Lower lobe of right lung (tissue), 2 donors: ENCODE measurements around the gene GATAD2B. TPM values are rescaled to one million over a fixed set of nuclear protein-coding genes. Genes with fewer than 3 reads are reported as not detected.

Experiments used
- ATAC-seq, 2 donors: fragments of 200-7000 bp; cut with Tn5 transposase; one replicate each; pipeline ENCODE4 v1.9.1; 2020 to 2022; ENCODE audit warnings: mild to moderate bottlenecking in 2 of 2, moderate library complexity in 2 of 2
- DNase-seq: peaks from one replicate; pipeline ENCODE4 v3.0.0-alpha.2; 2020
- H3K27ac ChIP-seq: fragments of 200-600 bp; one replicate; pipeline ENCODE4 v1.8.0; 2022
- H3K27me3 ChIP-seq: fragments of 200-600 bp; one replicate; pipeline ENCODE4 v1.8.0; 2022; ENCODE audit warnings: low read depth
- H3K36me3 ChIP-seq: fragments of 200-600 bp; one replicate; pipeline ENCODE4 v1.8.0; 2022; ENCODE audit warnings: mild to moderate bottlenecking
- H3K4me1 ChIP-seq: fragments of 200-600 bp; one replicate; pipeline ENCODE4 v1.8.0; 2022
- H3K4me3 ChIP-seq: fragments of 200-600 bp; one replicate; pipeline ENCODE4 v1.8.0; 2022; ENCODE audit warnings: mild to moderate bottlenecking
- H3K9me3 ChIP-seq: fragments of 200-600 bp; one replicate; pipeline ENCODE4 v1.8.0; 2022
- CTCF ChIP-seq: fragments of 200-600 bp; IDR thresholded peaks from one replicate; pipeline ENCODE4 v1.8.0; 2022; ENCODE audit warnings: antibody characterized with exemption, mild to moderate bottlenecking
- intact Hi-C: fragments of 100-400 bp; cut with DNase I; formaldehyde crosslinking; loops from one replicate; pipeline ENCODE4 v1.11.0; 2022
- total RNA-seq: library from RNA; stranded (reverse); fragmentation: NEBNext Ultra II Directional; extraction: Animal tissue kit (Norgen Biotek cat#: 25700); gene quantifications from one replicate; pipeline ENCODE4 v1.2.1, GENCODE V29; 2021
- donor health status: DM: no; HTN: yes; CAD: no; lungs with severe emphysema.

The GATAD2B gene
- total RNA-seq, 1 donor from 2014 or later, result 50.2 TPM

- Histone ChIP-seq H3K27ac (no peak overlapping the region), H3K4me1 (peaks cover 22% of the 10 kb centered on the region), H3K4me3 (no peak overlapping the region), H3K36me3 (peaks cover 77% of the 10 kb centered on the region), H3K27me3 (no peaks in the 10 kb centered on the region), H3K9me3 (no peaks in the 10 kb centered on the region)
- no peak for TF ChIP-seq CTCF
- DNase-seq (no peak), ATAC-seq (no peak)
- intact Hi-C loops, result no loop called here
Measured at GRCh38 chr1:153951183-153951582, 28.4 kb upstream of the GATAD2B start.

DNA sequence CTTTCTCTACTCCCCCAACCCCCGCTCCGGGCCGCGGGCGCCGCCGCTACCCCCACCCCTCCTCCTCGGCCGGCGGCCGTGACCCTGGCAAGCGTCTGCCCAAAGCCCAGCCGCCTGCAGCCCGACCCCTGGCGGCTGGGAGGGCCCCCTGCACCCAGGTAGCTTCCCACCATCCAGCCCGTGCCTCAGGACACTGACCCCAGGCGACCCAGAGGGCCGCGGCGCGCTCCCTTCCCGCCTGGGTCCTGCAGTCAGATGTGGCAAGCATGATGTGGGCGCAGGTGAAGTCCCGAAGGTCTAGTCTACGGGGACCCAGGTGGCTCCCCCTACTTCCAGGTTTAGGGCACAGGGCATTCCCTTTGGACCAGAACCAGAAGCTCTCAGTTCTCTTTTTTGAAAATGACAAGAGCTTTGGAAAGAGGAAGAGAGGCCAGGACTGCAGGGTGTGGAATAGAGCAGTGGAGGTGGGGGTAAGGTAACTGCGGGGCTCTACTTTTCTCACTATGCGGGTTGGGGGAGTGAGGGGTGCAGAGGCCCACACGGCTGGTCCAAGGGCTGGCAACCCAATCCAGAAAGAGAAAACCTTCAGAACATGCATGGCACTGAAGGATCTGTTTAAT is 24.0 kb upstream of the GATAD2B start, which contains the start of gene DENND4B:
Gene DENND4B, minus strand, starts transcription at position 97 of the 620 bp plus-strand sequence. CDS start 2,344 bp downstream, outside the sequence.
- Histone ChIP-seq H3K27ac (peak within 1 kb of the TSS; percentile 93), H3K27me3 (no peaks in the 10 kb centered on the region), H3K4me1 (peaks cover 34% of the 10 kb centered on the region), H3K9me3 (no peaks in the 10 kb centered on the region), H3K36me3 (peaks cover 66% of the 10 kb centered on the region), H3K4me3 (peak within 1 kb of the TSS; percentile 88)
- intact Hi-C loops, result no loop called here
- peak; percentile 89 to 90 for ATAC-seq
- peak; percentile 89 for DNase-seq
- TF ChIP-seq CTCF, result peak; percentile 92

- Histone ChIP-seq H3K4me3 (peak overlapping the region; percentile 88), H3K36me3 (peaks cover 66% of the 10 kb centered on the region), H3K27me3 (no peaks in the 10 kb centered on the region), H3K4me1 (peaks cover 34% of the 10 kb centered on the region), H3K9me3 (no peaks in the 10 kb centered on the region), H3K27ac (peak overlapping the region; percentile 93)
- TF ChIP-seq CTCF, result no peak
- intact Hi-C loops, result no loop called here
- DNase-seq (peak; percentile 95), ATAC-seq (peak; percentile 89 to 92)
Measured at GRCh38 chr1:153945795-153946621, 23.2 kb upstream of the GATAD2B start.

- TF ChIP-seq CTCF, result no peak
- DNase-seq, result peak; percentile 83
- intact Hi-C loops, result no loop called here
- H3K4me1 ChIP-seq, result peaks cover 34% of the 10 kb centered on the region
- H3K36me3 ChIP-seq, result peaks cover 66% of the 10 kb centered on the region
- no peaks in the 10 kb centered on the region for H3K9me3 ChIP-seq
- peak; percentile 64 to 71 for ATAC-seq
- peak overlapping the region; percentile 93 for H3K27ac ChIP-seq
- no peaks in the 10 kb centered on the region for H3K27me3 ChIP-seq
- H3K4me3 ChIP-seq, result peak overlapping the region; percentile 88
Measured at GRCh38 chr1:153945131-153945794, 22.5 kb upstream of the GATAD2B start.

DNA sequence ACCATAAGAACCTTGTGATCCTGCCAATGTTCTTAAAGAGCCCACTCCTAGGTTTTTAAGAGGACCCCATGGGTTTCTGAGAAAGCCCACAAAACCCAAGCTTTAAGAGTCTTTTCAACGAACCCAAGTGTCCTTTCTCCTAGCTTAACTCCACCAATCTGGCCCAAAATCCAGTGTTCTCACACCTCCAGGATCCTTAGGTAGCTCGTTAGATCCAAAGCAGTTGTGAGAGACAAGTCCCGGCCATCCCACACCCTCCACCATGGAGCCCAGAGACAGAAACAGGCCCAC is 22.0 kb upstream of the GATAD2B start:
- peak overlapping the region; percentile 88 for H3K4me3 ChIP-seq
- no peaks in the 10 kb centered on the region for H3K27me3 ChIP-seq
- TF ChIP-seq CTCF, result no peak
- ATAC-seq (no peak), DNase-seq (no peak)
- no peaks in the 10 kb centered on the region for H3K9me3 ChIP-seq
- H3K4me1 ChIP-seq, result peaks cover 34% of the 10 kb centered on the region
- peaks cover 66% of the 10 kb centered on the region for H3K36me3 ChIP-seq
- H3K27ac ChIP-seq, result peak overlapping the region; percentile 93
- intact Hi-C loops, result no loop called here
